Naive thymus-derived CD8-positive, alpha-beta T cell (primary cell): ENCODE measurements around the gene FLRT1. TPM values are rescaled to one million over a fixed set of nuclear protein-coding genes. Genes with fewer than 3 reads are reported as not detected.
A peak's percentile ranks its signal among the peaks of the same experiment; 100 is the strongest.

Experiments used
- ATAC-seq, 2 donors: fragments of 150-1000 bp; cut with Tn5 transposase in 1 of 2; sonication (Bioruptor Pico), chemical (Tn5 transposase) in 1 of 2; 1 replicate in 1 of 2; 2 replicates in 1 of 2; pipeline ENCODE4 v1.10.0; 2021; ENCODE audit warnings: mild to moderate bottlenecking in 2 of 2, moderate library complexity in 2 of 2
- POLR2A ChIA-PET: fragments of 350-600 bp; sonication (Branson Sonifier 250); formaldehyde crosslinking; loops from one replicate; lab custom pipeline; 2021; ENCODE audit warnings: antibody characterized with exemption; lab: Charles Lee
- DNase-seq, 10 donors: peaks; one replicate each; pipeline versions ENCODE4 v3.0.0 to v3.0.0-alpha.2; 2020 to 2022
- H3K27ac Mint-ChIP-seq, 10 donors: one replicate each; pipeline ENCODE4 v1.8.0; 2020 to 2022; ENCODE audit warnings: mild to moderate bottlenecking in 10 of 10, mixed read lengths in 10 of 10, moderate library complexity in 4 of 10, inconsistent platforms in 1 of 10
- H3K27me3 Mint-ChIP-seq, 5 donors: one replicate each; pipeline ENCODE4 v1.8.0; 2021 to 2022; ENCODE audit warnings: mixed read lengths in 5 of 5
- H3K36me3 Mint-ChIP-seq, 3 donors: one replicate each; pipeline ENCODE4 v1.8.0; 2020 to 2022; ENCODE audit warnings: mixed read lengths in 3 of 3, mild to moderate bottlenecking in 2 of 3, inconsistent platforms in 1 of 3
- H3K4me1 Mint-ChIP-seq, 4 donors: one replicate each; pipeline ENCODE4 v1.8.0; 2021 to 2022; ENCODE audit warnings: mixed read lengths in 4 of 4
- H3K4me3 Mint-ChIP-seq, 10 donors: one replicate each; pipeline ENCODE4 v1.8.0; 2020 to 2022; ENCODE audit warnings: mild to moderate bottlenecking in 10 of 10, mixed read lengths in 10 of 10, moderate library complexity in 6 of 10, inconsistent platforms in 1 of 10
- H3K9me3 Mint-ChIP-seq, 9 donors: one replicate each; pipeline ENCODE4 v1.8.0; 2020 to 2022; ENCODE audit warnings: mixed read lengths in 9 of 9, mild to moderate bottlenecking in 3 of 9, inconsistent platforms in 1 of 9, moderate library complexity in 1 of 9
- polyA plus RNA-seq, 3 donors: library from polyadenylated mRNA; unstranded; fragments of 300-500 nt; fragmentation: Illumina TruSeq; gene quantifications; one replicate each; pipeline ENCODE4 v1.2.3, GENCODE V29; 2021
- total RNA-seq, 8 experiments: library from RNA in 2 of 8; stranded (reverse) in 2 of 8; gene quantifications; one replicate each; pipeline ENCODE4 v1.2.3 and lab custom pipeline; 2021 to 2026

Gene FLRT1
- total and polyA plus RNA-seq, 5 experiments from 2014 or later = not detected

DNA sequence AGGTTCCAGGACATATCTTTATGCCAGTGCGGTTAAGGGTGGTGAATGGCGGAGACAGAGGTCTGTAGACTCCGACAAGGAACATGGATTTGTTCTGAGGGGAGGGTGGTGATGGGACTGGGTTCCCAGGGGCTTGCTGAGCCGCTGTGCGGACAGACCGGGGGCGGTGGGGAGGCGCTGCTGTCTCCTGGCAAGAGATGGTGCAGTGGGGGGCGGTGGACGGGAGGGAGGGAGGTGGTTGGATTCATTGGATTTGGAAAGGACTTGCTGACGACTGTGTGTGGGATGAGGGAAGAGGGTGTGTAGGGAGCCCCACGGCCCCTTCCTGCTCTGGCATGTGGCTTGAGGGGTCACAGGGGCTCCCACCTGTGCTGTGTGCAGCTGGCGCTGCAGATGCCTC lies 43.2 kb downstream of the FLRT1 start:
- H3K27me3 Mint-ChIP-seq = no peaks in the 10 kb centered on the region
- H3K9me3 Mint-ChIP-seq = no peaks in the 10 kb centered on the region
- POLR2A ChIA-PET = interaction anchor here (0.7 kb wide), 1 partner anchor 496 kb away, joined by 3 read pairs; no protein-coding TSS in a partner anchor
- ATAC-seq (no peak), DNase-seq (no peak)
- peak overlapping the region in 2 of 10 donors; percentile 53 to 83 for H3K27ac Mint-ChIP-seq
- peaks cover 0 to 4% (median 3%) of the 10 kb centered on the region in 4 donors for H3K4me1 Mint-ChIP-seq
- H3K4me3 Mint-ChIP-seq = no peak overlapping the region
- no peaks in the 10 kb centered on the region for H3K36me3 Mint-ChIP-seq

DNA sequence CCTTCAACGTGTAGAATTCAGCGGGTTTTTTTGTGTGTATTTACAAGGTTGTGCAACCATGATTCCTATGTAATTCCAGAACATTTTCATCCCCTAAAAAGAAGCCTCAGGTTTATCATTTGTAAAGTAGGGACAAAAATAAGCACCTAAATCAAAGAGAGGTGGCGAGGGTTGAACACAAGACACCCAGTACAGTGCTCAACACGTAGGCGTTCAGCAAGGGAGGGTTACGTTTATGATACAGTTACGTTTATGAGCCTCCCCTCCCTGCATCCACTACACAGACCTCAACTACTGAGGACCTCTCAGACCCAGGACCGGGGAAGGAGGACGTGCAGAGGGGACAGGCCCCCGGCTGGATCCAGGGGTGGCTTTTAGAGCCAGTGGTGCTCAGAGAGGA lies 44.7 kb downstream of the FLRT1 start:
- Mint-ChIP-seq H3K9me3 (no peaks in the 10 kb centered on the region), H3K36me3 (no peaks in the 10 kb centered on the region), H3K4me1 (peaks cover 0 to 3% (median 0%) of the 10 kb centered on the region in 4 donors), H3K27ac (no peak overlapping the region), H3K4me3 (no peak overlapping the region), H3K27me3 (no peaks in the 10 kb centered on the region)
- ATAC-seq (no peak), DNase-seq (no peak)
- POLR2A ChIA-PET = no interaction called here

GRCh38 chr11:64081745-64082442 lies 46.2 kb downstream of the FLRT1 start:
- ATAC-seq (no peak), DNase-seq (no peak)
- POLR2A ChIA-PET = no interaction called here
- no peaks in the 10 kb centered on the region for H3K36me3 Mint-ChIP-seq
- H3K4me1 Mint-ChIP-seq = peaks cover 0 to 3% (median 0%) of the 10 kb centered on the region in 4 donors
- no peak overlapping the region for H3K4me3 Mint-ChIP-seq
- H3K27ac Mint-ChIP-seq = no peak overlapping the region
- no peaks in the 10 kb centered on the region for H3K27me3 Mint-ChIP-seq
- H3K9me3 Mint-ChIP-seq = no peaks in the 10 kb centered on the region

- Mint-ChIP-seq H3K9me3 (no peaks in the 10 kb centered on the region), H3K36me3 (no peaks in the 10 kb centered on the region), H3K27ac (no peak overlapping the region)
Observed at GRCh38 chr11:64083398-64084080, 47.8 kb downstream of the FLRT1 start.

DNA sequence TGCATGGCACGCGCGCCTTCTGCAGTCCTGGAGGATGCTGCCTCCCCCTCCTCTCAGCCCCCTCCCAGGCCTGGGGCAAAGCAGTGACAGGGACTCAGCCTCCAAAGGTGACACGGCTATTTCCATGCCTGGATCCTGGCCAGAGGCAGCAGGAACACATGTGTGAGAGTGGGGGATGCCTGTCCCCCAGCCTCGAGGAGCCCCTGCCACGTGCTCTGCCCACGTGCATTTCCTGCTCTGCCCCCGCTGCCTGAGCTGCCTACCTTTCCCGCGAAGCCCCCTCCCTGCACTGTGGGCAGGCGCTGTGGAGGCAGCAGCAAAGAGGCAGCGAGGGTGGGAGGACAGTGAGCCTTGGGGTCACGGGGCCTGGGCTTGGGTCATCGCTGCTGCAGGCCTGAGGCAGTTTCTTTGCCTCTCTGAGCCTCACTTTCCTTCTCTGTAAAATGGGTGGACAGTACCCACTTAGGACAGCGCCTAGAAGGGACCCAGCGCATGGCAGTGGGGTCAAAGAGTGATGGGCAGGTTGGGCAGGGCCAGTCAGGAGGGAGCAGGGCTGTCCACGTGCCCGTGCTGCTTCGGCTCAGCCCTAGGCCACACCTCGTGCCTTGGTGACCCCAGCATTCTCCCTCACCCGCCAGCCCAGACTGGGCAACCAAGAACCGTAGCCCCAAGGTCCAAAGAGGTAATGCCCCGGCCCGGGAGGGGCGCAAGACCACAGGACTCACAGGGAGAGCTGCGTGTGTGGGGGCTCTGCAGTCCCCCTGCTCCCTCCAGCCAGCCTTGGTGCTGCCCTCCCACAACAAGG lies 48.6 kb downstream of the FLRT1 start:
- no peaks in the 10 kb centered on the region for H3K9me3 Mint-ChIP-seq
- H3K27ac Mint-ChIP-seq = no peak overlapping the region
- H3K36me3 Mint-ChIP-seq = no peaks in the 10 kb centered on the region
- POLR2A ChIA-PET = no interaction called here
- H3K4me1 Mint-ChIP-seq = peaks cover 0 to 5% (median 0%) of the 10 kb centered on the region in 4 donors
- H3K27me3 Mint-ChIP-seq = no peaks in the 10 kb centered on the region
- H3K4me3 Mint-ChIP-seq = no peak overlapping the region
- DNase-seq = no peak
- ATAC-seq = no peak

More at GRCh38 chr11:64083398-64084080, 47.8 kb downstream of the FLRT1 start:
- Mint-ChIP-seq H3K4me3 (no peak overlapping the region), H3K27me3 (no peaks in the 10 kb centered on the region), H3K4me1 (peaks cover 0 to 5% (median 0%) of the 10 kb centered on the region in 4 donors)
- no peak for DNase-seq
- POLR2A ChIA-PET = no interaction called here
- no peak for ATAC-seq

DNA sequence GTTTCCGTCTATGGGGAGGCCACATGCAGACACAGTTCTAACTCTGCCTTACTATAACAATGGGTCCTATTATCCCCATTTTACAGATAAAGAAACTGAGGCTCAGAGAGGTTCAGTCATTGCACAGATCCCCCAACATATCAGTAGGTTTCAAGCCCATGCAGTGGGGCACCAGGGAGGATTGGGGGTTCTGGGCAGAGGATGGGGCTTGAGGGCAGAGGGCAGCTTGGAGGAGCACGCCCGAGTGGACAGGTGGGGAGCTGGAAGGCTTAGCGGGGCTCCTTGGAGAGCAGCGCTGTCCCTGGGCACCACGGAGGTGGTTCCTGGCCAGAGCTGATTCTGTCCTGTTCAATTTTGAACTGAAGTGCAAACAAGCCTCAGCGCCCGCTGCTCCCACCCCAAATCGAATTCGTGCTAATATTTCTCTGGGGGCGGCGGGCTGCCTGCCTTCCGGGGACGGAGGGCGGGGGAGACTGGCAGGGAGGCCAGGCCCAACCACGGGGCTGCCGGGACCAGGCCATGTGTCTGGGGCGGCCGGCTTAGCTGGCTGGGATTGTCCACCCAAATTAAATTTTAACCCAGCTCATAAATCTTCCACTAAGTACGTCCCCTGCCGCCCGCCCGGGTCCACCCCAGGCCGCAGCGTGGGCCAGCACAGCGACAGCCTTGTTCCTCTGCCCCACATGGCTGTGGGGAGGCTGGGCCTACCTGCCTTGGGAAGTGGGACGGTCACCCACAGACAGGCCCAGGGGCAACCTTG lies 49.4 kb downstream of the FLRT1 start:
- H3K27ac Mint-ChIP-seq = no peak overlapping the region
- H3K4me1 Mint-ChIP-seq = peaks cover 0 to 3% (median 0%) of the 10 kb centered on the region in 4 donors
- no peaks in the 10 kb centered on the region for H3K27me3 Mint-ChIP-seq
- no peaks in the 10 kb centered on the region for H3K36me3 Mint-ChIP-seq
- no peaks in the 10 kb centered on the region for H3K9me3 Mint-ChIP-seq
- DNase-seq (no peak), ATAC-seq (no peak)
- H3K4me3 Mint-ChIP-seq = no peak overlapping the region
- POLR2A ChIA-PET = no interaction called here

Other genes with a start within 250 kb of the FLRT1 start
- gene SPINDOC, start 222.5 kb upstream of the FLRT1 start, total RNA-seq = 10 to 100 TPM; 11.0 to 13.0 TPM
- gene SPINDOC, start 222.5 kb upstream of the FLRT1 start, polyA plus RNA-seq = under 1 TPM; 0.47 to 0.66 (median 0.49) TPM
- gene MARK2, start 196.8 kb upstream of the FLRT1 start, total RNA-seq = 10 to 100 TPM; 64.8 to 74.5 TPM
- 10 to 100 TPM; 37.0 to 57.0 (median 40.3) TPM for gene MARK2, start 196.8 kb upstream of the FLRT1 start, polyA plus RNA-seq
- gene RCOR2, start 118.8 kb upstream of the FLRT1 start, total RNA-seq = not detected
- under 1 TPM in 1 of 3 donors, not detected in 2; 0.14 TPM for gene RCOR2, start 118.8 kb upstream of the FLRT1 start, polyA plus RNA-seq
- gene NAA40, start 96.9 kb upstream of the FLRT1 start, total RNA-seq = 10 to 100 TPM; 24.2 to 28.0 TPM
- gene NAA40, start 96.9 kb upstream of the FLRT1 start, polyA plus RNA-seq = 10 to 100 TPM in 2 of 3 donors, 1 to 10 TPM in 1; 6.2 to 14.6 (median 11.7) TPM
- gene COX8A, start 61.3 kb upstream of the FLRT1 start, total RNA-seq = 10 to 100 TPM; 94.9 to 95.2 TPM
- 100 to 1,000 TPM; 319 to 428 (median 392) TPM for gene COX8A, start 61.3 kb upstream of the FLRT1 start, polyA plus RNA-seq
- 10 to 100 TPM; 69.6 to 75.8 TPM for gene OTUB1, start 49.5 kb upstream of the FLRT1 start, total RNA-seq
- gene OTUB1, start 49.5 kb upstream of the FLRT1 start, polyA plus RNA-seq = 100 to 1,000 TPM; 109 to 121 (median 115) TPM
- 10 to 100 TPM; 10.8 to 14.4 TPM for gene MACROD1, start 130.2 kb downstream of the FLRT1 start, total RNA-seq
- 10 to 100 TPM in 2 of 3 donors, 1 to 10 TPM in 1; 7.3 to 14.4 (median 10.7) TPM for gene MACROD1, start 130.2 kb downstream of the FLRT1 start, polyA plus RNA-seq
- gene STIP1, start 150.2 kb downstream of the FLRT1 start, total RNA-seq = 100 to 1,000 TPM; 110 to 114 TPM
- 100 to 1,000 TPM in 1 of 3 donors, 10 to 100 TPM in 2; 59.4 to 132 (median 66.2) TPM for gene STIP1, start 150.2 kb downstream of the FLRT1 start, polyA plus RNA-seq
- 100 to 1,000 TPM; 104 to 108 TPM for gene FERMT3, start 170.8 kb downstream of the FLRT1 start, total RNA-seq
- 100 to 1,000 TPM; 125 to 149 (median 129) TPM for gene FERMT3, start 170.8 kb downstream of the FLRT1 start, polyA plus RNA-seq
- gene TRPT1, start 190.3 kb downstream of the FLRT1 start, total RNA-seq = 10 to 100 TPM; 40.2 to 41.0 TPM
- 10 to 100 TPM; 47.2 to 54.2 (median 51.4) TPM for gene TRPT1, start 190.3 kb downstream of the FLRT1 start, polyA plus RNA-seq
- 10 to 100 TPM; 77.1 to 83.8 TPM for gene NUDT22, start 190.3 kb downstream of the FLRT1 start, total RNA-seq
- gene NUDT22, start 190.3 kb downstream of the FLRT1 start, polyA plus RNA-seq = 10 to 100 TPM; 43.4 to 50.4 (median 48.2) TPM
- gene DNAJC4, start 194.6 kb downstream of the FLRT1 start, total RNA-seq = 10 to 100 TPM; 54.9 to 56.2 TPM
- 10 to 100 TPM; 21.5 to 33.2 (median 30.9) TPM for gene DNAJC4, start 194.6 kb downstream of the FLRT1 start, polyA plus RNA-seq
- gene VEGFB, start 198.7 kb downstream of the FLRT1 start, total RNA-seq = 10 to 100 TPM; 59.7 to 62.1 TPM
- gene VEGFB, start 198.7 kb downstream of the FLRT1 start, polyA plus RNA-seq = 10 to 100 TPM; 11.2 to 28.1 (median 16.9) TPM
- gene FKBP2, start 205.2 kb downstream of the FLRT1 start, total RNA-seq = 10 to 100 TPM; 24.1 to 28.9 TPM
- 10 to 100 TPM; 84.9 to 91.8 (median 85.5) TPM for gene FKBP2, start 205.2 kb downstream of the FLRT1 start, polyA plus RNA-seq
- 10 to 100 TPM; 39.1 to 45.5 TPM for gene PPP1R14B, start 211.0 kb downstream of the FLRT1 start, total RNA-seq
- 10 to 100 TPM; 22.4 to 50.6 (median 45.4) TPM for gene PPP1R14B, start 211.0 kb downstream of the FLRT1 start, polyA plus RNA-seq
- 1 to 10 TPM; 8.1 to 8.8 TPM for gene PLCB3, start 215.6 kb downstream of the FLRT1 start, total RNA-seq
- gene PLCB3, start 215.6 kb downstream of the FLRT1 start, polyA plus RNA-seq = under 1 TPM; 0.20 to 0.51 (median 0.35) TPM
- 10 to 100 TPM; 13.7 to 18.5 TPM for gene BAD, start 248.7 kb downstream of the FLRT1 start, total RNA-seq
- gene BAD, start 248.7 kb downstream of the FLRT1 start, polyA plus RNA-seq = 10 to 100 TPM; 39.1 to 44.8 (median 39.9) TPM
- 10 to 100 TPM; 33.0 to 33.3 TPM for gene GPR137, start 249.9 kb downstream of the FLRT1 start, total RNA-seq
- gene GPR137, start 249.9 kb downstream of the FLRT1 start, polyA plus RNA-seq = 1 to 10 TPM; 4.8 to 6.9 (median 6.4) TPM